ENCODE results near the gene ARID4A. TPM values are rescaled to one million over a fixed set of nuclear protein-coding genes. Genes with fewer than 3 reads are reported as not detected.

Gene ARID4A
- total and polyA plus RNA-seq, 2 of the 13 experiments (the other 11 are each of a cell fraction or from before 2014, with no cell fraction given): 7.2 to 9.7 TPM

DNA sequence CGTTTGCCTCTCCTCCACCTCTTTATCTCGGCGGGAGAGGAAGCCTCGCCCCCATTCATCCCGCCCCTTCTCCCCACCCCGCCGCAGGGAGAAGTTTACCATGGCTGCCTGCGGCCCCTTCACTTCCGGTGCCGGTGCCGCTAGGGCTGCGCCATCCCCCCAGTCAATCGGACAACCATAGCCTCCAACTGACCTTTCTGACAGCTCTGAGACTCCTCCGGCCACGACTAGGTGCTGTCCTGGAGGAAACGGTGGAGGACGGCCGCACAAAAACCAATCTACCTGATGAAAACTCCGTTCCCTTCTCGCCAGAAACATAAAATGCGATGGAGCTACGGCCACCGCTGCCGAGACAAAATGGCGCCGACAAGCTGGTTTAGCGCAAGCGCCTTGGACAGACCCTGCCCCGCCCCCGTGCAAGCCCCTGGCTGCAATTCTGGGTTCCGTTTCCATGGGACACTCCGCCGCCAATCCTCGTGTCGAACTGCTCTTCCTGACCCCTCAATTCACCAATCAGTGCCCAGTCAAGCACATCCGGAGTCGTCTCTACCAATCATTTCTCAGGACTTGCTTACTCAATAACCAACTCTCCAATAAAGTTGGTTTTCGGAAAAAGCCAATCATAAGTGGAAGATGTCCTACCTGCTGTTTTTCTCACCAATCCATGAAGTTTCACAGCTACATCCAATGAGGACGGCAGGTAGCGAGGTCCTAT is 436 bp upstream of the ARID4A start (continued):
- TF ChIP-seq, protein P1, sequence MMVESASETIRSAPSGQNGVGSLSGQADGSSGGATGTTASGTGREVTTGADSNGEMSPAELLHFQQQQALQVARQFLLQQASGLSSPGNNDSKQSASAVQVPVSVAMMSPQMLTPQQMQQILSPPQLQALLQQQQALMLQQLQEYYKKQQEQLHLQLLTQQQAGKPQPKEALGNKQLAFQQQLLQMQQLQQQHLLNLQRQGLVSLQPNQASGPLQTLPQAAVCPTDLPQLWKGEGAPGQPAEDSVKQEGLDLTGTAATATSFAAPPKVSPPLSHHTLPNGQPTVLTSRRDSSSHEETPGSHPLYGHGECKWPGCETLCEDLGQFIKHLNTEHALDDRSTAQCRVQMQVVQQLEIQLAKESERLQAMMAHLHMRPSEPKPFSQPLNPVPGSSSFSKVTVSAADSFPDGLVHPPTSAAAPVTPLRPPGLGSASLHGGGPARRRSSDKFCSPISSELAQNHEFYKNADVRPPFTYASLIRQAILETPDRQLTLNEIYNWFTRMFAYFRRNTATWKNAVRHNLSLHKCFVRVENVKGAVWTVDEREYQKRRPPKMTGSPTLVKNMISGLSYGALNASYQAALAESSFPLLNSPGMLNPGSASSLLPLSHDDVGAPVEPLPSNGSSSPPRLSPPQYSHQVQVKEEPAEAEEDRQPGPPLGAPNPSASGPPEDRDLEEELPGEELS (CRISPR knock-in tag; IDR thresholded peaks at IDR 0.05): peak; percentile 61
- TF ChIP-seq ZNF777 (CRISPR knock-in tag; IDR thresholded peaks at IDR 0.05) (no peak; the same call in 1 of the 2 replicates), CREM (IDR thresholded peaks at IDR 0.05) (peak; percentile 65), CREM (CRISPR knock-in tag; IDR thresholded peaks at IDR 0.05) (no peak), CEBPB (IDR thresholded peaks at IDR 0.05; ENCODE audit: borderline replicate concordance, low read depth, low read length) (peak; percentile 63; the same call in 1 of the 2 replicates), GZF1 (CRISPR knock-in tag; IDR thresholded peaks at IDR 0.05) (no peak), ZNF598 (CRISPR knock-in tag; IDR thresholded peaks at IDR 0.05; ENCODE audit: borderline replicate concordance) (0 out of 2 replicates have a peak, but pooled peaks have one; percentile 32), ZFP1 (CRISPR knock-in tag; IDR thresholded peaks at IDR 0.05) (peak; percentile 14; the same call in 1 of the 2 replicates), JUN (CRISPR knock-in tag; IDR thresholded peaks at IDR 0.05) (no peak), NR2C2 (CRISPR knock-in tag; IDR thresholded peaks at IDR 0.05; ENCODE audit: borderline replicate concordance) (peak; percentile 76; the same call in 1 of the 2 replicates), SALL2 (CRISPR knock-in tag; IDR thresholded peaks at IDR 0.05) (peak; percentile 82), NR3C1 (CRISPR knock-in tag; IDR thresholded peaks at IDR 0.05) (no peak), RFX5 (IDR thresholded peaks at IDR 0.05; ENCODE audit: low read depth, low read length) (peak; percentile 78; the same call in 1 of the 2 replicates), ZNF605 (CRISPR knock-in tag; IDR thresholded peaks at IDR 0.05) (peak; percentile 77), HOXA5 (CRISPR knock-in tag; IDR thresholded peaks at IDR 0.05) (peak; percentile 74), ZNF382 (CRISPR knock-in tag; IDR thresholded peaks at IDR 0.05; ENCODE audit: borderline replicate concordance) (no peak)
- TF ChIP-seq, protein P2, sequence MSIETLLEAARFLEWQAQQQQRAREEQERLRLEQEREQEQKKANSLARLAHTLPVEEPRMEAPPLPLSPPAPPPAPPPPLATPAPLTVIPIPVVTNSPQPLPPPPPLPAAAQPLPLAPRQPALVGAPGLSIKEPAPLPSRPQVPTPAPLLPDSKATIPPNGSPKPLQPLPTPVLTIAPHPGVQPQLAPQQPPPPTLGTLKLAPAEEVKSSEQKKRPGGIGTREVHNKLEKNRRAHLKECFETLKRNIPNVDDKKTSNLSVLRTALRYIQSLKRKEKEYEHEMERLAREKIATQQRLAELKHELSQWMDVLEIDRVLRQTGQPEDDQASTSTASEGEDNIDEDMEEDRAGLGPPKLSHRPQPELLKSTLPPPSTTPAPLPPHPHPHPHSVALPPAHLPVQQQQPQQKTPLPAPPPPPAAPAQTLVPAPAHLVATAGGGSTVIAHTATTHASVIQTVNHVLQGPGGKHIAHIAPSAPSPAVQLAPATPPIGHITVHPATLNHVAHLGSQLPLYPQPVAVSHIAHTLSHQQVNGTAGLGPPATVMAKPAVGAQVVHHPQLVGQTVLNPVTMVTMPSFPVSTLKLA (IDR thresholded peaks at IDR 0.05): peak; percentile 58
- TF ChIP-seq, protein P3, sequence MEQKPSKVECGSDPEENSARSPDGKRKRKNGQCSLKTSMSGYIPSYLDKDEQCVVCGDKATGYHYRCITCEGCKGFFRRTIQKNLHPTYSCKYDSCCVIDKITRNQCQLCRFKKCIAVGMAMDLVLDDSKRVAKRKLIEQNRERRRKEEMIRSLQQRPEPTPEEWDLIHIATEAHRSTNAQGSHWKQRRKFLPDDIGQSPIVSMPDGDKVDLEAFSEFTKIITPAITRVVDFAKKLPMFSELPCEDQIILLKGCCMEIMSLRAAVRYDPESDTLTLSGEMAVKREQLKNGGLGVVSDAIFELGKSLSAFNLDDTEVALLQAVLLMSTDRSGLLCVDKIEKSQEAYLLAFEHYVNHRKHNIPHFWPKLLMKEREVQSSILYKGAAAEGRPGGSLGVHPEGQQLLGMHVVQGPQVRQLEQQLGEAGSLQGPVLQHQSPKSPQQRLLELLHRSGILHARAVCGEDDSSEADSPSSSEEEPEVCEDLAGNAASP (CRISPR knock-in tag; IDR thresholded peaks at IDR 0.05; ENCODE audit: borderline replicate concordance): peak; percentile 20; the same call in 1 of the 2 replicates
- TF ChIP-seq, protein P4, sequence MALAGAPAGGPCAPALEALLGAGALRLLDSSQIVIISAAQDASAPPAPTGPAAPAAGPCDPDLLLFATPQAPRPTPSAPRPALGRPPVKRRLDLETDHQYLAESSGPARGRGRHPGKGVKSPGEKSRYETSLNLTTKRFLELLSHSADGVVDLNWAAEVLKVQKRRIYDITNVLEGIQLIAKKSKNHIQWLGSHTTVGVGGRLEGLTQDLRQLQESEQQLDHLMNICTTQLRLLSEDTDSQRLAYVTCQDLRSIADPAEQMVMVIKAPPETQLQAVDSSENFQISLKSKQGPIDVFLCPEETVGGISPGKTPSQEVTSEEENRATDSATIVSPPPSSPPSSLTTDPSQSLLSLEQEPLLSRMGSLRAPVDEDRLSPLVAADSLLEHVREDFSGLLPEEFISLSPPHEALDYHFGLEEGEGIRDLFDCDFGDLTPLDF (CRISPR knock-in tag; IDR thresholded peaks at IDR 0.05): peak; percentile 70; the same call in 1 of the 2 replicates
- TF ChIP-seq, protein P5, sequence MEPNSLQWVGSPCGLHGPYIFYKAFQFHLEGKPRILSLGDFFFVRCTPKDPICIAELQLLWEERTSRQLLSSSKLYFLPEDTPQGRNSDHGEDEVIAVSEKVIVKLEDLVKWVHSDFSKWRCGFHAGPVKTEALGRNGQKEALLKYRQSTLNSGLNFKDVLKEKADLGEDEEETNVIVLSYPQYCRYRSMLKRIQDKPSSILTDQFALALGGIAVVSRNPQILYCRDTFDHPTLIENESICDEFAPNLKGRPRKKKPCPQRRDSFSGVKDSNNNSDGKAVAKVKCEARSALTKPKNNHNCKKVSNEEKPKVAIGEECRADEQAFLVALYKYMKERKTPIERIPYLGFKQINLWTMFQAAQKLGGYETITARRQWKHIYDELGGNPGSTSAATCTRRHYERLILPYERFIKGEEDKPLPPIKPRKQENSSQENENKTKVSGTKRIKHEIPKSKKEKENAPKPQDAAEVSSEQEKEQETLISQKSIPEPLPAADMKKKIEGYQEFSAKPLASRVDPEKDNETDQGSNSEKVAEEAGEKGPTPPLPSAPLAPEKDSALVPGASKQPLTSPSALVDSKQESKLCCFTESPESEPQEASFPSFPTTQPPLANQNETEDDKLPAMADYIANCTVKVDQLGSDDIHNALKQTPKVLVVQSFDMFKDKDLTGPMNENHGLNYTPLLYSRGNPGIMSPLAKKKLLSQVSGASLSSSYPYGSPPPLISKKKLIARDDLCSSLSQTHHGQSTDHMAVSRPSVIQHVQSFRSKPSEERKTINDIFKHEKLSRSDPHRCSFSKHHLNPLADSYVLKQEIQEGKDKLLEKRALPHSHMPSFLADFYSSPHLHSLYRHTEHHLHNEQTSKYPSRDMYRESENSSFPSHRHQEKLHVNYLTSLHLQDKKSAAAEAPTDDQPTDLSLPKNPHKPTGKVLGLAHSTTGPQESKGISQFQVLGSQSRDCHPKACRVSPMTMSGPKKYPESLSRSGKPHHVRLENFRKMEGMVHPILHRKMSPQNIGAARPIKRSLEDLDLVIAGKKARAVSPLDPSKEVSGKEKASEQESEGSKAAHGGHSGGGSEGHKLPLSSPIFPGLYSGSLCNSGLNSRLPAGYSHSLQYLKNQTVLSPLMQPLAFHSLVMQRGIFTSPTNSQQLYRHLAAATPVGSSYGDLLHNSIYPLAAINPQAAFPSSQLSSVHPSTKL (CRISPR knock-in tag; IDR thresholded peaks at IDR 0.05): 0 out of 2 replicates have a peak, but pooled peaks have one; percentile 22

All from HepG2 (cell line).